Mammary epithelial cell (primary cell): ENCODE data around the gene TPMT.

ENCODE experiments used
- EZH2 ChIP-seq: IDR thresholded peaks from 2 replicates; pipeline ENCODE4 v1.6.1; 2012; ENCODE audit warnings: low read length, inconsistent platforms, borderline replicate concordance
- TF ChIP-seq, protein P1 (sequence below), 2 donors: IDR thresholded peaks in 1 of 2; conservative IDR thresholded peaks in 1 of 2; 2 replicates each; pipeline ENCODE4 v1.5.1; 2011 to 2012; ENCODE audit warnings: inconsistent platforms in 2 of 2, low read length in 2 of 2, mild to moderate bottlenecking in 2 of 2, control low read depth in 1 of 2, low read depth in 1 of 2; ENCODE audit not compliant: insufficient read depth in 1 of 2; ENCODE audit errors: extremely low read depth in 1 of 2

DNA sequence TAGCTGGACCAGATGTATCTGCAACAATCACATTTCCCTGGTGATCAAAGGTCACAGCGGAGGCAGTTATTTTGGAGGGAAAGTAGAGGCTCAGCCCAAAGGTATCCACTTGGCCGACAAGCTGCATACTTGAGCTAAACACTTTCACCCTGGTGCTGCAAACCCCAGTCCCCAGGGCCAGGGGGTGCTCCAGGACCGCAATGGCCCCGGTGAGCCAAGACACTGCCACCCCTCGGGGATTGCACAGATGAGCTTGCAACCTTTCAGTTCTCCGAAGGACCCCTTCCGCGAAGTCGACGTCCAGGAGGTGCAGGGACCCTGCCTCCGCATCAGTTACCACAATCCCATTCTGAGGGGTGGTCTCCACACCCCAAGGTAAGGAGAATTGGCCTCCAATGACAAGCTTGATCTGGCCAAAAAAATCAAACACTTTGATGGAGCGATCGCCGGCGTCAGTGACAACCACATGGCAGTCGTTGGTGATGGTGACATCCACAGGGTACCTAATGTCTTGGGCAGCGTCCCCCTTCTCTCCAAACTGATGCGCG, 33.2 kb downstream of the TPMT start:
- no peak for TF ChIP-seq EZH2
- TF ChIP-seq, protein P1, sequence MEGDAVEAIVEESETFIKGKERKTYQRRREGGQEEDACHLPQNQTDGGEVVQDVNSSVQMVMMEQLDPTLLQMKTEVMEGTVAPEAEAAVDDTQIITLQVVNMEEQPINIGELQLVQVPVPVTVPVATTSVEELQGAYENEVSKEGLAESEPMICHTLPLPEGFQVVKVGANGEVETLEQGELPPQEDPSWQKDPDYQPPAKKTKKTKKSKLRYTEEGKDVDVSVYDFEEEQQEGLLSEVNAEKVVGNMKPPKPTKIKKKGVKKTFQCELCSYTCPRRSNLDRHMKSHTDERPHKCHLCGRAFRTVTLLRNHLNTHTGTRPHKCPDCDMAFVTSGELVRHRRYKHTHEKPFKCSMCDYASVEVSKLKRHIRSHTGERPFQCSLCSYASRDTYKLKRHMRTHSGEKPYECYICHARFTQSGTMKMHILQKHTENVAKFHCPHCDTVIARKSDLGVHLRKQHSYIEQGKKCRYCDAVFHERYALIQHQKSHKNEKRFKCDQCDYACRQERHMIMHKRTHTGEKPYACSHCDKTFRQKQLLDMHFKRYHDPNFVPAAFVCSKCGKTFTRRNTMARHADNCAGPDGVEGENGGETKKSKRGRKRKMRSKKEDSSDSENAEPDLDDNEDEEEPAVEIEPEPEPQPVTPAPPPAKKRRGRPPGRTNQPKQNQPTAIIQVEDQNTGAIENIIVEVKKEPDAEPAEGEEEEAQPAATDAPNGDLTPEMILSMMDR (conservative IDR thresholded peaks at IDR 0.05 in 1 of 2, IDR thresholded peaks at IDR 0.05 in 1 of 2; ENCODE audit: extremely low read depth in 1 of 2, insufficient read depth in 1 of 2, low read depth in 1 of 2, low read length in 2 of 2) = no peak
